ENCODE results near the gene BUD31. TPM values are rescaled to one million over a fixed set of nuclear protein-coding genes. Genes with fewer than 3 reads are reported as not detected.

Gene BUD31
- total and polyA plus RNA-seq, 8 donors: 79.0 to 103 (median 94.2) TPM

DNA sequence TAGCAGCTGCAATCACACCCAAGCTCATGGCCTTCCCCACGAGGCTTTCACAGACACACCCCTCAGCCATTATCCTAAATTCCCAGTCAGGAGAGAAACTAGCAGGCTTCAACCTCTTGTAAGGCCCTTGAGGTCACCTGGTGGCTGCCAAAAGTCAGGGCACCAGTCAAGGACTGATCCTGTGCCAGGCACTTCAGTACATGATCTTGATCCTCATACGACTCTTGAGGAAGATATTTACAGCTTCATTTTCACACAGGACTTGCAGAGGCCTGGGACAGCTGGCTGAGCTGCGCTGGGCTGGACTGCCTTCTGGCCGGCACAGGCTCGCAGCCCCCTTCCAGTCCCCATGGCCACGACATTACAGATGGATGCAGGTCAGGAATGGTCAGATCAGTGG, 9.2 kb upstream of the BUD31 start:
- Histone ChIP-seq H3K27ac (peak overlapping the region in 1 of 2 donors; percentile 19), H3K4me1 (peaks cover 7 to 17% of the 10 kb centered on the region in 2 donors), H3K36me3 (peaks cover 0 to 100% of the 10 kb centered on the region in 2 donors), H3K9me3 (no peaks in the 10 kb centered on the region), H3K27me3 (no peaks in the 10 kb centered on the region), H3K4me3 (no peak overlapping the region)
- TF ChIP-seq, protein P1, sequence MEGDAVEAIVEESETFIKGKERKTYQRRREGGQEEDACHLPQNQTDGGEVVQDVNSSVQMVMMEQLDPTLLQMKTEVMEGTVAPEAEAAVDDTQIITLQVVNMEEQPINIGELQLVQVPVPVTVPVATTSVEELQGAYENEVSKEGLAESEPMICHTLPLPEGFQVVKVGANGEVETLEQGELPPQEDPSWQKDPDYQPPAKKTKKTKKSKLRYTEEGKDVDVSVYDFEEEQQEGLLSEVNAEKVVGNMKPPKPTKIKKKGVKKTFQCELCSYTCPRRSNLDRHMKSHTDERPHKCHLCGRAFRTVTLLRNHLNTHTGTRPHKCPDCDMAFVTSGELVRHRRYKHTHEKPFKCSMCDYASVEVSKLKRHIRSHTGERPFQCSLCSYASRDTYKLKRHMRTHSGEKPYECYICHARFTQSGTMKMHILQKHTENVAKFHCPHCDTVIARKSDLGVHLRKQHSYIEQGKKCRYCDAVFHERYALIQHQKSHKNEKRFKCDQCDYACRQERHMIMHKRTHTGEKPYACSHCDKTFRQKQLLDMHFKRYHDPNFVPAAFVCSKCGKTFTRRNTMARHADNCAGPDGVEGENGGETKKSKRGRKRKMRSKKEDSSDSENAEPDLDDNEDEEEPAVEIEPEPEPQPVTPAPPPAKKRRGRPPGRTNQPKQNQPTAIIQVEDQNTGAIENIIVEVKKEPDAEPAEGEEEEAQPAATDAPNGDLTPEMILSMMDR (IDR thresholded peaks at IDR 0.05): no peak
- ATAC-seq (peak; percentile 77), DNase-seq (peak in 2 of 4 donors; percentile 57 to 70)
- intact Hi-C loops (cut with DNase I): no loop called here

- ATAC-seq: no peak
- intact Hi-C loops (cut with DNase I): no loop called here
- DNase-seq: no peak
- Histone ChIP-seq H3K9me3 (no peaks in the 10 kb centered on the region), H3K4me1 (peaks cover 15 to 48% of the 10 kb centered on the region in 2 donors), H3K36me3 (peaks cover 0 to 70% of the 10 kb centered on the region in 2 donors), H3K27ac (no peak overlapping the region), H3K27me3 (no peaks in the 10 kb centered on the region), H3K4me3 (no peak overlapping the region)
- TF ChIP-seq, protein P1 (IDR thresholded peaks at IDR 0.05): no peak
Measured at GRCh38 chr7:99402854-99403253, 5.9 kb upstream of the BUD31 start.

DNA sequence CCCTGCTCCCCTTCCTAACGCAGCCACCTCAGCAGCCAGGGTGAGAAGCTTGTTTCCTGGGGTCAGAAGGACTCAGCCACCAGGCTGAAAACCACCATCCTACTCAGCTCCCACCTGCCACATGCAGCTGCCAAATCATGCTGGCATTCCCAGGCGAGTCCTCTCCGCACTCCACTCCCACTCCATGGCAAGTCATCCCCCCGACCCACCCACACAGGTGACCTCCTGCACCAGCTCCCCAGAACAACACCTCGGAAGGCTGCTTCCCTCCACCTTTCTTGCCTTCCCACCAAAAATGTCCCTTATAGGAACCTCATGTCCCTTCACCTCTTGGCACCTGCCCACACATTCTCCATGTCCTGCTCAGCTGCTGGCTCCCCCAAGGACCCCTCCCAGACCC, 5.0 kb upstream of the BUD31 start:
- ATAC-seq: no peak
- Histone ChIP-seq H3K27ac (no peak overlapping the region), H3K4me3 (no peak overlapping the region), H3K4me1 (peaks cover 15 to 48% of the 10 kb centered on the region in 2 donors), H3K27me3 (no peaks in the 10 kb centered on the region), H3K9me3 (no peaks in the 10 kb centered on the region), H3K36me3 (peaks cover 0 to 61% of the 10 kb centered on the region in 2 donors)
- intact Hi-C loops (cut with DNase I): no loop called here
- DNase-seq: peak in 1 of 4 donors; percentile 51
- TF ChIP-seq, protein P1 (IDR thresholded peaks at IDR 0.05): no peak

DNA sequence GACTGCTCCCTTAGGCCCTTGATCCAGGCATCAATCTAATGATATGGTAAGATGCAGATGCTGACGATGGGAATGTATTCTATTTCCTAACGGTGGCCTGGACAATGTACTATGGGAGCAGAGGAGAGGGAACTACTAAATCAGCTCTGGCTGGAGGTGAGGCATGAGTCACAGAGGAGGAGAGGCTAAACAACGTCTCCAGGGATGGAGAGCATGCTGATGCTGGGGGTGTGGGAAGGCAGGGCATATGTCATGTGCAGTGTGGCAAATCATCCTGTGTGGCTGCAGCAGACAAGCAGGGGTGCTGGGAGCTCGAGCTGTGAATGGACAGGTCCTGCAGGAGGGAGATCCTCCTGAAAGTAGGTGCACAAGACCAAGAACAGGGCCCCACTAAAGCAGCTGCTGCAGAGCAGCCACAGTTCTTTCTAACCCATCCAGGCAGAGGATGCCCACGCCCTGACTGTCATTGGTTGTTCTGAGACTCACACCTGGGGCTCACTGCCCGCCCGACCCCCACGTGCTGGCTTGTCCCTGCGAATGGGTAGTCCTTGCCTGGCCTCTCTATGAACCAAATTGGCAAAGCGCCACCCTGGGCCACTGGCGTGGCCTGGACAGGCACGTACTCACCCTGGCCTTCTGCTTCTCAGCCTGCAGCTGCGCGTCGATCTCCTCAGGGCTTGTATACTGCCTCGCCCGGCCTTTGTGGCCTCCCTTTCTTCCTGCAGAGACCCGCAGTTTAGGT, 4.4 kb upstream of the BUD31 start:
- no peak for ATAC-seq
- TF ChIP-seq, protein P1 (IDR thresholded peaks at IDR 0.05): no peak
- Histone ChIP-seq H3K4me3 (no peak overlapping the region), H3K27ac (no peak overlapping the region), H3K27me3 (no peaks in the 10 kb centered on the region), H3K9me3 (no peaks in the 10 kb centered on the region), H3K36me3 (peaks cover 0 to 55% of the 10 kb centered on the region in 2 donors), H3K4me1 (peaks cover 10 to 45% of the 10 kb centered on the region in 2 donors)
- DNase-seq: peak in 1 of 4 donors; percentile 73
- intact Hi-C loops (cut with DNase I): no loop called here

DNA sequence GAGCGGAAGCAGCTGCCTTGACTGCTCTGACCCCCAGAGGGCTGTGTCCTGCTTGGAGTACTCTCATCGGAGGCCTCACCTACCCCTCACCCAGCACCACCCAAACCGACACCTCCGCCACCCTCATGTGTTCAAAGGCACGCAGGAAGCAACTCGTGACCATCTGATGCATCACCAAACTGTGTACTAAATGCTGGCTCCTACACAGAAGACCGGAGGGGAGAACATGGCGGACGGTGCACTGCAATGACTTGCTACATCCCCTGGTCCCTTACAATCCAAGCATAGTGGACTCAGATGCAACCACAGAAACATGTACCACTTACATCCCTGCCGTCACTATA, 3.8 kb upstream of the BUD31 start:
- Histone ChIP-seq H3K9me3 (no peaks in the 10 kb centered on the region), H3K4me1 (peaks cover 12 to 46% of the 10 kb centered on the region in 2 donors), H3K27me3 (no peaks in the 10 kb centered on the region), H3K4me3 (no peak overlapping the region), H3K27ac (no peak overlapping the region), H3K36me3 (peaks cover 0 to 49% of the 10 kb centered on the region in 2 donors)
- DNase-seq (no peak), ATAC-seq (no peak)
- intact Hi-C loops (cut with DNase I): no loop called here
- TF ChIP-seq, protein P1 (IDR thresholded peaks at IDR 0.05): no peak

All from left lung (tissue), 10 donors.